IMR-90 (cell line): ENCODE results near the gene OPA3. TPM values are rescaled to one million over a fixed set of nuclear protein-coding genes. Genes with fewer than 3 reads are reported as not detected.

Experiments used
- ATAC-seq: fragments of 200-7000 bp; cut with Tn5 transposase; 2 replicates; pipeline ENCODE4 v1.9.1; 2020; ENCODE audit warnings: low read depth, mild to moderate bottlenecking, moderate library complexity
- BruUV-seq: library from RNA; stranded (reverse); fragments of 400-500 nt; replicated peaks from 2 replicates; lab custom pipeline; 2021; lab: Mats Ljungman, UMichigan
- CTCF ChIA-PET: fragments of 300-600 bp; formaldehyde crosslinking; extraction: SDS; loops from one replicate; lab custom pipeline; 2021; ENCODE audit warnings: antibody characterized with exemption; lab: Yijun Ruan, JAX
- POLR2A ChIA-PET: fragments of 300-600 bp; sonication (Branson Sonifier 250); formaldehyde crosslinking; loops from one replicate; lab custom pipeline; 2022; ENCODE audit warnings: antibody characterized with exemption; ENCODE audit not compliant: unreplicated experiment; lab: Charles Lee
- DNase-seq: peaks from one replicate; pipeline ENCODE4 v3.0.0; 2013
- H2AFZ ChIP-seq: replicated peaks from 2 replicates; pipeline ENCODE3; 2013; ENCODE audit warnings: low read length, mild to moderate bottlenecking; ENCODE audit not compliant: poor library complexity
- H2AK5ac ChIP-seq: 2 replicates; pipeline ENCODE4 v1.6.1; 2013; ENCODE audit warnings: low read depth, low read length, inconsistent platforms
- H2AK9ac ChIP-seq: replicated peaks from 2 replicates; pipeline ENCODE3; 2013; ENCODE audit warnings: mild to moderate bottlenecking, low read depth, low read length, moderate library complexity; ENCODE audit not compliant: poor library complexity
- H2BK120ac ChIP-seq: 2 replicates; pipeline ENCODE4 v1.6.1; 2013; ENCODE audit warnings: low read depth, low read length, inconsistent platforms
- H2BK15ac ChIP-seq: 3 replicates; pipeline ENCODE4 v1.6.1; 2013; ENCODE audit warnings: low read depth, low read length, inconsistent platforms
- H2BK20ac ChIP-seq: 2 replicates; pipeline ENCODE4 v1.6.1; 2013; ENCODE audit warnings: low read depth, mild to moderate bottlenecking, inconsistent platforms, low read length, moderate library complexity
- H2BK5ac ChIP-seq: 2 replicates; pipeline ENCODE4 v1.6.1; 2013; ENCODE audit warnings: mild to moderate bottlenecking, low read depth, low read length, inconsistent platforms; ENCODE audit not compliant: poor library complexity, severe bottlenecking
- H3K14ac ChIP-seq: replicated peaks from 2 replicates; pipeline ENCODE4 v1.6.1; 2013; ENCODE audit warnings: low read depth, low read length, inconsistent platforms
- H3K18ac ChIP-seq: 2 replicates; pipeline ENCODE4 v1.6.1; 2013; ENCODE audit warnings: low read depth, low read length, control low read depth
- H3K23ac ChIP-seq: 2 replicates; pipeline ENCODE4 v1.6.1; 2013; ENCODE audit warnings: low read depth, low read length, inconsistent platforms
- H3K27ac ChIP-seq: 2 replicates; pipeline ENCODE4 v1.5.1; 2013; ENCODE audit warnings: mild to moderate bottlenecking, control low read depth, low read length; ENCODE audit not compliant: insufficient read depth
- H3K27me3 ChIP-seq: 2 replicates; pipeline ENCODE4 v1.6.1; 2013; ENCODE audit warnings: low read length; ENCODE audit not compliant: control insufficient read depth, insufficient read depth
- H3K36me3 ChIP-seq: 2 replicates; pipeline ENCODE4 v1.6.1; 2013; ENCODE audit warnings: low read length, mixed read lengths; ENCODE audit not compliant: control insufficient read depth, insufficient read depth
- H3K4ac ChIP-seq: 2 replicates; pipeline ENCODE4 v1.6.1; 2013; ENCODE audit warnings: low read depth, low read length, inconsistent platforms
- H3K4me1 ChIP-seq: 2 replicates; pipeline ENCODE4 v1.6.1; 2013; ENCODE audit warnings: low read length, mixed read lengths; ENCODE audit not compliant: control insufficient read depth, insufficient read depth
- H3K4me2 ChIP-seq: 2 replicates; pipeline ENCODE4 v1.6.1; 2013; ENCODE audit warnings: low read depth, mild to moderate bottlenecking, control low read depth, low read length, moderate library complexity
- H3K4me3 ChIP-seq: 2 replicates; pipeline ENCODE4 v1.5.1; 2013; ENCODE audit warnings: low read depth, mild to moderate bottlenecking, control low read depth, low read length, moderate library complexity; ENCODE audit not compliant: insufficient read depth
- H3K56ac ChIP-seq: 2 replicates; pipeline ENCODE4 v1.6.1; 2013; ENCODE audit warnings: low read length, inconsistent platforms; ENCODE audit not compliant: insufficient read depth; ENCODE audit errors: extremely low read depth
- H3K79me1 ChIP-seq, 2 experiments: 2 replicates each; pipeline ENCODE4 v1.6.1; 2013; ENCODE audit warnings: low read length in 2 of 2, inconsistent platforms in 1 of 2, low read depth in 1 of 2
- H3K9ac ChIP-seq: 2 replicates; pipeline ENCODE4 v1.6.1; 2013; ENCODE audit warnings: low read depth, low read length, control low read depth
- H3K9me1 ChIP-seq: 2 replicates; pipeline ENCODE4 v1.6.1; 2013; ENCODE audit warnings: low read length, inconsistent platforms; ENCODE audit not compliant: insufficient read depth
- H3K9me3 ChIP-seq: 2 replicates; pipeline ENCODE4 v1.6.1; 2013; ENCODE audit warnings: low read length; ENCODE audit not compliant: control insufficient read depth, insufficient read depth
- H4K20me1 ChIP-seq: 2 replicates; pipeline ENCODE4 v1.6.1; 2013; ENCODE audit warnings: low read length, inconsistent platforms; ENCODE audit not compliant: insufficient read depth
- H4K5ac ChIP-seq: 2 replicates; pipeline ENCODE4 v1.6.1; 2013; ENCODE audit warnings: mild to moderate bottlenecking, low read depth, low read length, control low read depth
- H4K8ac ChIP-seq, 2 experiments: 2 replicates each; pipeline ENCODE4 v1.6.1; 2013; ENCODE audit warnings: low read depth in 2 of 2, low read length in 2 of 2, control low read depth in 1 of 2, inconsistent platforms in 1 of 2
- H4K91ac ChIP-seq: 2 replicates; pipeline ENCODE4 v1.6.1; 2013; ENCODE audit warnings: low read depth, low read length, inconsistent platforms; ENCODE audit not compliant: insufficient read depth
- BHLHE40 ChIP-seq: fragments of 150-350 bp; IDR thresholded peaks from 2 replicates; pipeline ENCODE4 v1.6.1; 2016; ENCODE audit warnings: mild to moderate bottlenecking, low read depth, low read length
- CEBPB ChIP-seq: IDR thresholded peaks from 2 replicates; pipeline ENCODE4 v1.6.1; 2012; ENCODE audit warnings: low read depth, low read length, improper control_type of control experiment
- CHD1 ChIP-seq: IDR thresholded peaks from 2 replicates; pipeline ENCODE4 v1.6.1; 2012; ENCODE audit warnings: low read depth, low read length, improper control_type of control experiment
- FOS ChIP-seq: fragments of 150-350 bp; IDR thresholded peaks from 2 replicates; pipeline ENCODE4 v1.6.1; 2016; ENCODE audit warnings: low read depth, low read length
- MAZ ChIP-seq: IDR thresholded peaks from 2 replicates; pipeline ENCODE4 v1.6.1; 2012; ENCODE audit warnings: low read depth, mild to moderate bottlenecking, low read length, improper control_type of control experiment, moderate library complexity, borderline replicate concordance
- MXI1 ChIP-seq: IDR thresholded peaks from 2 replicates; pipeline ENCODE4 v1.6.1; 2012; ENCODE audit warnings: low read depth, mild to moderate bottlenecking, low read length, moderate library complexity, borderline replicate concordance
- NFE2L2 ChIP-seq: fragments of 150-350 bp; IDR thresholded peaks from 2 replicates; pipeline ENCODE4 v1.6.1; 2016; ENCODE audit warnings: low read depth, mild to moderate bottlenecking, low read length
- RCOR1 ChIP-seq: IDR thresholded peaks from 2 replicates; pipeline ENCODE4 v1.6.1; 2012; ENCODE audit warnings: mild to moderate bottlenecking, low read length, improper control_type of control experiment; ENCODE audit not compliant: insufficient replicate concordance
- WGBS, 2 experiments: methylation state at CpG; one replicate each; pipeline versions ENCODE4 v1.1.5 to v1.1.7; 2013; ENCODE audit warnings: missing lambda C conversion rate in 2 of 2; ENCODE audit not compliant: insufficient read length in 1 of 2; ENCODE audit errors: extremely low coverage in 2 of 2; 5-methylcytosine and 5-hydroxymethylcytosine counted together
- dilution Hi-C: fragments of 300-500 bp; cut with HindIII; formaldehyde crosslinking; loops from one replicate; pipeline ENCODE4 v1.14.3; 2018; ENCODE audit warnings: low sequenced_read_pairs; ENCODE audit not compliant: unreplicated experiment
- in situ Hi-C: fragments of 300-500 bp; cut with MboI; formaldehyde crosslinking; loops from 3 replicates; pipeline ENCODE4 v1.14.3; 2019; ENCODE audit warnings: low sequenced_read_pairs, inconsistent platforms, mixed read lengths
- intact Hi-C: fragments of 100-400 bp; cut with micrococcal nuclease; formaldehyde crosslinking; loops from 2 replicates; pipeline ENCODE4 v1.10.0; 2022
- polyA plus RNA-seq, 3 experiments: library from polyadenylated mRNA; depleted of rRNA; stranded (reverse); fragments of >200 nt; gene quantifications; 2 replicates each; pipeline ENCODE4 v1.2.3, GENCODE V29; 2012; ENCODE audit warnings: low replicate concordance in 1 of 3
- total RNA-seq: library from RNA; depleted of rRNA; stranded (reverse); fragments of >200 nt; gene quantifications from 2 replicates; pipeline ENCODE4 v1.2.3, GENCODE V29; 2012
- TF ChIP-seq, protein P1 (sequence below): fragments of 150-350 bp; IDR thresholded peaks from 2 replicates; pipeline ENCODE4 v1.6.1; 2017; ENCODE audit warnings: mild to moderate bottlenecking, antibody characterized with exemption, low read length, low read depth
- TF ChIP-seq, protein P2 (sequence below): conservative IDR thresholded peaks from 2 replicates; pipeline ENCODE4 v1.5.1; 2012; ENCODE audit warnings: mild to moderate bottlenecking, low read depth, low read length, improper control_type of control experiment

The OPA3 gene
- total and polyA plus RNA-seq, 2 of the 4 experiments (the other 2 are of a cell fraction): 5.2 to 9.6 TPM

DNA sequence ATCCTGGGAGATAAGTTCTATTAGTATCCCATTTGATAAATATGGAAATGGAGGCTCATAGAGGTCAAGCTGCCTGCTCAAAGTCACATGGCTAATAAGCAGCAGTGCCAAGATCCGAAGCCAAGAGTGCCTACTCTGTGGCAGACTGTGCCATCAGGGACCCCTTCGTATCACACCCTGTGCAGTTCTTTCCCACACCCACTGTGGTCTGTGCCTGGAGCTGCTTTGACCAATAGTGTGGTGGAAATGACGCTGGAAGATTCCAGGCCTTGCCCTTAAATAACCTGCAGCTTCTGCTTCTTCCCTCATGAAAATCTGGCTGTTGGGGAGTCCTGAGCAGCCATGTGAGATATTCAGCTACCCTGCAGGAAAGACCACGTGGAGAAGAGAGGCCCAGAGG is 10.1 kb downstream of the OPA3 start:
- Histone ChIP-seq H3K27ac (no peak overlapping the region), H3K9me3 (no peaks in the 10 kb centered on the region), H2BK20ac (no peak overlapping the region), H2BK15ac (no peak overlapping the region), H3K9ac (no peak overlapping the region), H3K4me2 (no peak overlapping the region), H3K27me3 (no peaks in the 10 kb centered on the region), H3K56ac (no peak overlapping the region), H3K4me3 (no peak overlapping the region), H3K18ac (no peak overlapping the region), H3K4ac (peak overlapping the region; percentile 37; the same call in 1 of the 2 replicates), H3K23ac (no peak overlapping the region), H3K4me1 (peaks cover 17% of the 10 kb centered on the region), H2AK5ac (peak overlapping the region; percentile 80), H4K8ac (no peak overlapping the region), H3K79me1 (peaks cover 31 to 70% of the 10 kb centered on the region in 2 experiments), H2BK5ac (no peak overlapping the region), H4K20me1 (peaks cover 11% of the 10 kb centered on the region), H3K14ac (no peak overlapping the region), H3K9me1 (peaks cover 13% of the 10 kb centered on the region), H2AFZ (peak overlapping the region; percentile 8), H4K91ac (no peak overlapping the region), H4K5ac (no peak overlapping the region), H2BK120ac (0 out of 2 replicates have a peak overlapping the region, but pooled peaks have one; percentile 6), H3K36me3 (no peaks in the 10 kb centered on the region), H2AK9ac (no peak overlapping the region)
- 80% methylated on average over 2 of the region's 4 CpGs; no CpG with 5 or more reads in 1 of the 2 experiments for WGBS, 2 experiments
- dilution Hi-C loops (no loop called here), in situ Hi-C loops (no loop called here), intact Hi-C loops (no loop called here)
- TF ChIP-seq RCOR1 (no peak), BHLHE40 (no peak), NFE2L2 (no peak), MXI1 (no peak), FOS (no peak), CEBPB (no peak), CHD1 (no peak), MAZ (no peak)
- TF ChIP-seq, protein P1, sequence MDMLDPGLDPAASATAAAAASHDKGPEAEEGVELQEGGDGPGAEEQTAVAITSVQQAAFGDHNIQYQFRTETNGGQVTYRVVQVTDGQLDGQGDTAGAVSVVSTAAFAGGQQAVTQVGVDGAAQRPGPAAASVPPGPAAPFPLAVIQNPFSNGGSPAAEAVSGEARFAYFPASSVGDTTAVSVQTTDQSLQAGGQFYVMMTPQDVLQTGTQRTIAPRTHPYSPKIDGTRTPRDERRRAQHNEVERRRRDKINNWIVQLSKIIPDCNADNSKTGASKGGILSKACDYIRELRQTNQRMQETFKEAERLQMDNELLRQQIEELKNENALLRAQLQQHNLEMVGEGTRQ: no peak
- TF ChIP-seq, protein P2, sequence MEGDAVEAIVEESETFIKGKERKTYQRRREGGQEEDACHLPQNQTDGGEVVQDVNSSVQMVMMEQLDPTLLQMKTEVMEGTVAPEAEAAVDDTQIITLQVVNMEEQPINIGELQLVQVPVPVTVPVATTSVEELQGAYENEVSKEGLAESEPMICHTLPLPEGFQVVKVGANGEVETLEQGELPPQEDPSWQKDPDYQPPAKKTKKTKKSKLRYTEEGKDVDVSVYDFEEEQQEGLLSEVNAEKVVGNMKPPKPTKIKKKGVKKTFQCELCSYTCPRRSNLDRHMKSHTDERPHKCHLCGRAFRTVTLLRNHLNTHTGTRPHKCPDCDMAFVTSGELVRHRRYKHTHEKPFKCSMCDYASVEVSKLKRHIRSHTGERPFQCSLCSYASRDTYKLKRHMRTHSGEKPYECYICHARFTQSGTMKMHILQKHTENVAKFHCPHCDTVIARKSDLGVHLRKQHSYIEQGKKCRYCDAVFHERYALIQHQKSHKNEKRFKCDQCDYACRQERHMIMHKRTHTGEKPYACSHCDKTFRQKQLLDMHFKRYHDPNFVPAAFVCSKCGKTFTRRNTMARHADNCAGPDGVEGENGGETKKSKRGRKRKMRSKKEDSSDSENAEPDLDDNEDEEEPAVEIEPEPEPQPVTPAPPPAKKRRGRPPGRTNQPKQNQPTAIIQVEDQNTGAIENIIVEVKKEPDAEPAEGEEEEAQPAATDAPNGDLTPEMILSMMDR: no peak
- no peak for DNase-seq
- ChIA-PET POLR2A (no interaction called here), CTCF (no interaction called here)
- no peak for ATAC-seq
- BruUV-seq: no TSS peak
